ENCODE measurements around the gene C19orf47. TPM values are rescaled to one million over a fixed set of nuclear protein-coding genes. Genes with fewer than 3 reads are reported as not detected.

Gene C19orf47
- total and polyA plus RNA-seq, 8 donors: 10.4 to 21.7 (median 14.5) TPM

- H3K27ac ChIP-seq: no peak overlapping the region
- H3K27me3 ChIP-seq: no peaks in the 10 kb centered on the region
- intact Hi-C loops (cut with DNase I): no loop called here
- H3K4me1 ChIP-seq: peaks cover 38 to 70% of the 10 kb centered on the region in 2 donors
- no peak for TF ChIP-seq CTCF (IDR thresholded peaks at IDR 0.05)
- DNase-seq (no peak), ATAC-seq (no peak)
- no peaks in the 10 kb centered on the region for H3K9me3 ChIP-seq
- no peaks in the 10 kb centered on the region for H3K36me3 ChIP-seq
- H3K4me3 ChIP-seq: no peak overlapping the region
These were observed 65.3 kb downstream of the C19orf47 start for GRCh38 chr19:40282920-40283319.

- intact Hi-C loops (cut with DNase I): no loop called here
- peaks cover 39 to 70% of the 10 kb centered on the region in 2 donors for H3K4me1 ChIP-seq
- no peak for ATAC-seq
These were observed 66.0 kb downstream of the C19orf47 start for GRCh38 chr19:40282209-40282580.

GRCh38 chr19:40281381-40282208 lies 66.6 kb downstream of the C19orf47 start:
- ATAC-seq (no peak), DNase-seq (peak in 1 of 4 donors; percentile 14)
- H3K27me3 ChIP-seq: no peaks in the 10 kb centered on the region
- peaks cover 39 to 70% of the 10 kb centered on the region in 2 donors for H3K4me1 ChIP-seq
- no peak overlapping the region for H3K27ac ChIP-seq
- no peak for TF ChIP-seq CTCF (IDR thresholded peaks at IDR 0.05)
- no peaks in the 10 kb centered on the region for H3K36me3 ChIP-seq
- H3K4me3 ChIP-seq: no peak overlapping the region
- intact Hi-C loops (cut with DNase I): no loop called here
- H3K9me3 ChIP-seq: no peaks in the 10 kb centered on the region

More at GRCh38 chr19:40282209-40282580, 66.0 kb downstream of the C19orf47 start:
- DNase-seq: no peak
- no peaks in the 10 kb centered on the region for H3K36me3 ChIP-seq
- H3K4me3 ChIP-seq: no peak overlapping the region
- H3K9me3 ChIP-seq: no peaks in the 10 kb centered on the region
- H3K27ac ChIP-seq: no peak overlapping the region
- no peak for TF ChIP-seq CTCF (IDR thresholded peaks at IDR 0.05)
- no peaks in the 10 kb centered on the region for H3K27me3 ChIP-seq

- Histone ChIP-seq H3K4me1 (peaks cover 33 to 64% of the 10 kb centered on the region in 2 donors), H3K27me3 (no peaks in the 10 kb centered on the region), H3K36me3 (no peaks in the 10 kb centered on the region), H3K4me3 (no peak overlapping the region), H3K9me3 (no peaks in the 10 kb centered on the region), H3K27ac (no peak overlapping the region)
- DNase-seq (no peak), ATAC-seq (peak; percentile 5)
- TF ChIP-seq CTCF (IDR thresholded peaks at IDR 0.05): no peak
- intact Hi-C loops (cut with DNase I): no loop called here
These were observed 67.5 kb downstream of the C19orf47 start for GRCh38 chr19:40280608-40281221.
